Lung (tissue), 12 donors: ENCODE measurements around the gene VAMP3. TPM values are rescaled to one million over a fixed set of nuclear protein-coding genes. Genes with fewer than 3 reads are reported as not detected.
A peak's percentile ranks its signal among the peaks of the same experiment; 100 is the strongest.

Experiments
- ATAC-seq: fragments of 200-7000 bp; cut with Tn5 transposase; one replicate; pipeline ENCODE4 v1.9.1; 2020; ENCODE audit warnings: moderate number of reproducible peaks; ENCODE audit not compliant: insufficient read depth, low FRiP score
- DNase-seq, 3 donors: peaks; one replicate each; pipeline ENCODE4 v3.0.0-alpha.2; 2013 to 2017
- H3K27ac ChIP-seq, 2 donors: one replicate each; pipeline ENCODE4 v1.5.1; 2013; ENCODE audit warnings: mild to moderate bottlenecking in 2 of 2, moderate library complexity in 2 of 2, control low read depth in 1 of 2, inconsistent platforms in 1 of 2, low read depth in 1 of 2, low read length in 1 of 2
- H3K27me3 ChIP-seq, 3 donors: one replicate each; pipeline ENCODE4 v1.5.1; 2013; ENCODE audit warnings: low read length in 2 of 3; ENCODE audit not compliant: control insufficient read depth in 3 of 3, insufficient read depth in 3 of 3
- H3K36me3 ChIP-seq, 4 donors: one replicate each; pipeline ENCODE4 v1.5.1; 2013; ENCODE audit warnings: low read length in 4 of 4, mild to moderate bottlenecking in 1 of 4, moderate library complexity in 1 of 4; ENCODE audit not compliant: control insufficient read depth in 4 of 4, insufficient read depth in 4 of 4
- H3K4me1 ChIP-seq, 5 donors: one replicate each; pipeline ENCODE4 v1.5.1; 2013; ENCODE audit warnings: low read length in 5 of 5, mild to moderate bottlenecking in 2 of 5, moderate library complexity in 1 of 5; ENCODE audit not compliant: control insufficient read depth in 5 of 5, insufficient read depth in 5 of 5
- H3K4me3 ChIP-seq: one replicate; pipeline ENCODE4 v1.5.1; 2013; ENCODE audit warnings: mild to moderate bottlenecking, control low read depth, moderate library complexity
- H3K9ac ChIP-seq, 2 donors: one replicate each; pipeline ENCODE4 v1.5.1; 2013; ENCODE audit warnings: low read length in 2 of 2, control low read depth in 1 of 2; ENCODE audit not compliant: insufficient read depth in 1 of 2
- H3K9me3 ChIP-seq, 4 donors: one replicate each; pipeline ENCODE4 v1.5.1; 2013; ENCODE audit warnings: low read length in 3 of 4, mild to moderate bottlenecking in 1 of 4, moderate library complexity in 1 of 4; ENCODE audit not compliant: control insufficient read depth in 4 of 4, insufficient read depth in 3 of 4
- CTCF ChIP-seq: IDR thresholded peaks from 2 replicates; pipeline ENCODE4 v1.5.1; 2012; ENCODE audit warnings: mild to moderate bottlenecking; ENCODE audit errors: control extremely low read depth, extremely low read depth
- WGBS, 2 donors: extraction: QIAGEN DNeasy Blood & Tissue Kit; methylation state at CpG; one replicate each; pipeline ENCODE4 v1.1.7; 2013; 5-methylcytosine and 5-hydroxymethylcytosine counted together
- polyA plus RNA-seq, 2 donors: library from polyadenylated mRNA; stranded (reverse); fragments of 200-250 nt; gene quantifications; one replicate each; pipeline ENCODE4 v1.2.1, GENCODE V29; 2013
- total RNA-seq, 2 donors: library from RNA; depleted of rRNA in 1 of 2; stranded (reverse); fragments of >200 nt in 1 of 2; gene quantifications; one replicate each; pipeline ENCODE4 v1.2.1, GENCODE V29; 2014 to 2021
- donor health status: control.
- donor health status: control.
- donor health status: Bipolar disorder and iron deficiency.
- donor health status: healthy.
- donor health status: DM: yes; HTN: yes; CAD: no.

The VAMP3 gene
- total and polyA plus RNA-seq, 4 donors, result 46.6 to 146 (median 87.0) TPM

DNA sequence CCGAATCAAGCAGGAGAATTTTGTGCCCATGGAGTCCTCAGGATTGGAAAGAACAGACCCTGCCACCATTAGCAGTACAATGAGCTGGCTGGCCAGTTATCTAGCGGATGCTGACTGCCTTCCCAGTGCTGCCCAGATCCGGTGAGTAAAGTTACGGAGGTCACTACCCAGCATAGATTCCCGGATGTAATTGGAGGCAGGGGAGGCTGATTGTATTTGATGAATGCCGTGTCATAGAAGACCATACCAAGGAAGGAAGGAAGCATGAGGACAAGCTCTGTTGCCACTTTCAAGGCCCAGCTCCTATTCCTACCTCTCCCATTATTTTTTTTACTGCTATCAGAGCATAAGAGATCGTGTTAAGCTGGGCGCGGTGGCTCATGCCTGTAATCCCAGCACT, 26.2 kb upstream of the VAMP3 start:
- 78 to 86% methylated on average over 9 of the region's 9 CpGs for WGBS, 2 donors
- peak in 1 of 3 donors; percentile 35 for DNase-seq

GRCh38 chr1:7745783-7746182, 25.3 kb upstream of the VAMP3 start:
- ATAC-seq (peak; percentile 66), DNase-seq (peak in 1 of 3 donors; percentile 28)
- no peak for TF ChIP-seq CTCF
- H3K9me3 ChIP-seq, result no peaks in the 10 kb centered on the region
- H3K36me3 ChIP-seq, result peaks cover 0 to 6% (median 2%) of the 10 kb centered on the region in 4 donors
- 63 to 89% methylated on average over 10 of the region's 10 CpGs for WGBS, 2 donors
- H3K27ac ChIP-seq, result no peak overlapping the region
- H3K4me3 ChIP-seq, result no peak overlapping the region
- H3K4me1 ChIP-seq, result no peaks in the 10 kb centered on the region
- no peak overlapping the region for H3K9ac ChIP-seq
- H3K27me3 ChIP-seq, result no peaks in the 10 kb centered on the region

More for the DNA sequence above, 26.2 kb upstream of the VAMP3 start:
- H3K9me3 ChIP-seq, result no peaks in the 10 kb centered on the region
- H3K4me3 ChIP-seq, result no peak overlapping the region
- TF ChIP-seq CTCF, result no peak
- no peaks in the 10 kb centered on the region for H3K4me1 ChIP-seq
- peaks cover 0 to 4% (median 2%) of the 10 kb centered on the region in 4 donors for H3K36me3 ChIP-seq
- no peak for ATAC-seq
- peak overlapping the region in 1 of 2 donors; percentile 13 for H3K27ac ChIP-seq
- no peak overlapping the region for H3K9ac ChIP-seq
- H3K27me3 ChIP-seq, result no peaks in the 10 kb centered on the region

GRCh38 chr1:7747605-7748004, 23.5 kb upstream of the VAMP3 start:
- no peak overlapping the region for H3K4me3 ChIP-seq
- peaks cover 0 to 16% (median 0%) of the 10 kb centered on the region in 5 donors for H3K4me1 ChIP-seq
- no peak overlapping the region for H3K27ac ChIP-seq
- ATAC-seq (no peak), DNase-seq (no peak)
- 89 to 93% methylated on average over 5 of the region's 5 CpGs for WGBS, 2 donors
- no peak overlapping the region for H3K9ac ChIP-seq
- no peaks in the 10 kb centered on the region for H3K27me3 ChIP-seq
- H3K36me3 ChIP-seq, result peaks cover 0 to 7% (median 2%) of the 10 kb centered on the region in 4 donors
- TF ChIP-seq CTCF, result no peak
- H3K9me3 ChIP-seq, result no peaks in the 10 kb centered on the region

- Histone ChIP-seq H3K9ac (no peak overlapping the region), H3K27ac (no peak overlapping the region), H3K4me1 (peaks cover 0 to 21% (median 0%) of the 10 kb centered on the region in 5 donors), H3K36me3 (peaks cover 0 to 7% (median 2%) of the 10 kb centered on the region in 4 donors), H3K9me3 (no peaks in the 10 kb centered on the region), H3K4me3 (no peak overlapping the region), H3K27me3 (no peaks in the 10 kb centered on the region)
- TF ChIP-seq CTCF, result no peak
- DNase-seq (no peak), ATAC-seq (no peak)
- WGBS, 2 donors, result 43 to 58% methylated on average over 5 of the region's 5 CpGs
These were observed 22.0 kb upstream of the VAMP3 start for GRCh38 chr1:7749126-7749525.
